Measurements from ENCODE around the gene FAM163B.

GRCh38 chr9:133587466-133587865, 21.7 kb downstream of the FAM163B start:
- TF ChIP-seq POLR2A (IDR thresholded peaks at IDR 0.05) = no peak
- no peak for TF ChIP-seq CTCF (IDR thresholded peaks at IDR 0.05)
